MM.1S (cell line): ENCODE data around the gene SMOC2.

Source experiments
- CTCF ChIP-seq: fragments of 300-600 bp; sonication (generic); IDR thresholded peaks from 2 replicates; pipeline ENCODE4 v1.5.1; 2016; ENCODE audit warnings: antibody characterized with exemption, low read length, mixed read lengths
- EZH2phosphoT487 ChIP-seq: fragments of 300-600 bp; sonication (generic); IDR thresholded peaks from 2 replicates; pipeline ENCODE4 v1.6.1; 2018; ENCODE audit warnings: antibody characterized with exemption, low read length

GRCh38 chr6:168499045-168499650 is 58.2 kb downstream of the SMOC2 start:
- TF ChIP-seq CTCF (no peak), EZH2phosphoT487 (no peak)
